B cell (primary cell): ENCODE measurements around the gene RNF40. TPM values are rescaled to one million over a fixed set of nuclear protein-coding genes. Genes with fewer than 3 reads are reported as not detected.

Experiments used
- ATAC-seq: fragments of 200-7000 bp; cut with Tn5 transposase; one replicate; pipeline ENCODE4 v1.10.0; 2021; ENCODE audit warnings: low read depth, mild to moderate bottlenecking, moderate number of reproducible peaks, moderate library complexity
- CTCF ChIA-PET: fragments of 350-600 bp; sonication (Branson Sonifier 250); formaldehyde crosslinking; loops from one replicate; lab custom pipeline; 2021; ENCODE audit warnings: antibody characterized with exemption, inconsistent platforms; lab: Charles Lee
- POLR2A ChIA-PET: fragments of 350-600 bp; sonication (Branson Sonifier 250); formaldehyde crosslinking; loops from one replicate; lab custom pipeline; 2021; ENCODE audit warnings: antibody characterized with exemption; lab: Charles Lee
- DNase-seq: peaks from one replicate; pipeline ENCODE4 v3.0.0; 2013
- H2AFZ ChIP-seq: 2 replicates; pipeline ENCODE4 v1.6.1; 2012; ENCODE audit warnings: mild to moderate bottlenecking, low read depth, low read length; ENCODE audit not compliant: insufficient read depth, poor library complexity, severe bottlenecking
- H3K27ac ChIP-seq, 2 donors: 1 replicate in 1 of 2; 2 replicates in 1 of 2; pipeline ENCODE4 v1.5.1; 2012 to 2013; ENCODE audit warnings: low read length in 2 of 2, mild to moderate bottlenecking in 2 of 2, moderate library complexity in 1 of 2
- H3K27me3 ChIP-seq, 4 experiments: fragments of 200-600 bp in 1 of 4; sonication (generic) in 1 of 4; replicated peaks in 1 of 4; 1 replicate in 2 of 4; 2 replicates in 2 of 4; pipeline versions ENCODE4 v1.6.1 to v1.7.0; 2013 to 2016; ENCODE audit warnings: low read length in 3 of 4, mild to moderate bottlenecking in 2 of 4, mixed read lengths in 1 of 4, moderate library complexity in 1 of 4; ENCODE audit not compliant: insufficient read depth in 4 of 4, control insufficient read depth in 3 of 4; ENCODE audit errors: control extremely low read depth in 1 of 4
- H3K36me3 ChIP-seq, 2 experiments: replicated peaks in 1 of 2; 1 replicate in 1 of 2; 2 replicates in 1 of 2; pipeline versions ENCODE4 v1.6.1 to v1.7.1; 2013; ENCODE audit warnings: low read length in 1 of 2; ENCODE audit not compliant: insufficient read depth in 2 of 2, control insufficient read depth in 1 of 2; ENCODE audit errors: control extremely low read depth in 1 of 2, extremely low read depth in 1 of 2
- H3K4me1 ChIP-seq, 2 donors: fragments of 200-600 bp in 1 of 2; sonication (generic) in 1 of 2; 1 replicate in 1 of 2; 2 replicates in 1 of 2; pipeline versions ENCODE4 v1.5.1 to v1.6.1; 2013 to 2017; ENCODE audit warnings: low read length in 2 of 2; ENCODE audit not compliant: control insufficient read depth in 2 of 2, insufficient read depth in 2 of 2
- H3K4me2 ChIP-seq: replicated peaks from 2 replicates; pipeline ENCODE3; 2012; ENCODE audit warnings: mild to moderate bottlenecking, low read depth, low read length; ENCODE audit not compliant: poor library complexity, severe bottlenecking
- H3K4me3 ChIP-seq, 5 experiments: fragments of 200-600 bp in 1 of 5; sonication (generic) in 1 of 5; 1 replicate in 3 of 5; 2 replicates in 2 of 5; pipeline versions ENCODE4 v1.5.1 to v1.7.0; 2011 to 2016; ENCODE audit warnings: low read length in 4 of 5, mild to moderate bottlenecking in 4 of 5, low read depth in 2 of 5, control low read depth in 1 of 5, moderate library complexity in 1 of 5; ENCODE audit not compliant: insufficient read depth in 1 of 5; ENCODE audit errors: control extremely low read depth in 1 of 5, extremely low read depth in 1 of 5
- H3K79me2 ChIP-seq: fragments of 200-600 bp; sonication (generic); one replicate; pipeline ENCODE4 v1.6.0; 2016; ENCODE audit warnings: low read length; ENCODE audit not compliant: control insufficient read depth, insufficient read depth
- H3K9ac ChIP-seq: fragments of 200-600 bp; sonication (generic); 2 replicates; pipeline ENCODE4 v1.6.1; 2017; ENCODE audit warnings: mild to moderate bottlenecking, low read length, moderate library complexity
- H3K9me3 ChIP-seq, 3 donors: one replicate each; pipeline versions ENCODE4 v1.6.1 to v1.7.1; 2013; ENCODE audit warnings: low read length in 2 of 3; ENCODE audit not compliant: control insufficient read depth in 2 of 3, insufficient read depth in 1 of 3; ENCODE audit errors: control extremely low read depth in 1 of 3
- H4K20me1 ChIP-seq: 2 replicates; pipeline ENCODE4 v1.6.0; 2012; ENCODE audit warnings: mild to moderate bottlenecking, low read length; ENCODE audit not compliant: insufficient read depth, control insufficient read depth, poor library complexity, severe bottlenecking
- H3K27ac Mint-ChIP-seq: one replicate; pipeline ENCODE4 v1.8.0; 2021; ENCODE audit warnings: mixed read lengths
- H3K27me3 Mint-ChIP-seq: one replicate; pipeline ENCODE4 v1.8.0; 2021; ENCODE audit warnings: mixed read lengths
- H3K4me1 Mint-ChIP-seq: one replicate; pipeline ENCODE4 v1.8.0; 2021; ENCODE audit warnings: mixed read lengths
- H3K4me3 Mint-ChIP-seq: one replicate; pipeline ENCODE4 v1.8.0; 2021; ENCODE audit warnings: mixed read lengths
- H3K9me3 Mint-ChIP-seq: one replicate; pipeline ENCODE4 v1.8.0; 2022; ENCODE audit warnings: mixed read lengths; ENCODE audit not compliant: insufficient read depth
- CTCF ChIP-seq: fragments of 200-600 bp; IDR thresholded peaks from one replicate; pipeline ENCODE4 v1.8.0; 2022; ENCODE audit warnings: antibody characterized with exemption, mild to moderate bottlenecking
- EZH2 ChIP-seq: IDR thresholded peaks from 2 replicates; pipeline ENCODE4 v1.6.1; 2012; ENCODE audit warnings: borderline replicate concordance, low read depth, mild to moderate bottlenecking, moderate library complexity, low read length; ENCODE audit not compliant: insufficient read depth, poor library complexity, severe bottlenecking
- WGBS: methylation state at CpG from one replicate; pipeline ENCODE4 v1.1.5; 2013; ENCODE audit warnings: missing lambda C conversion rate; ENCODE audit not compliant: insufficient coverage; 5-methylcytosine and 5-hydroxymethylcytosine counted together
- intact Hi-C: fragments of 100-400 bp; cut with micrococcal nuclease; formaldehyde crosslinking; loops from one replicate; pipeline ENCODE4 v1.10.0; 2022
- polyA plus RNA-seq: library from polyadenylated mRNA; depleted of rRNA; stranded (reverse); fragments of >200 nt; gene quantifications from 2 replicates; pipeline ENCODE4 v1.2.3, GENCODE V29; 2012
- total RNA-seq, 2 donors: library from RNA; stranded (reverse); fragments of 120-200 nt in 1 of 2; gene quantifications; 1 replicate in 1 of 2; 2 replicates in 1 of 2; pipeline versions ENCODE4 v1.2.3 to v1.2.4, GENCODE V29; 2013 to 2022

The RNF40 gene
- total and polyA plus RNA-seq, 2 donors (not counting 1 experiment from before 2014, with no cell fraction given): 41.8 to 121 TPM

- TF ChIP-seq CTCF (no peak), EZH2 (no peak)
- intact Hi-C loops: no loop called here
- Histone ChIP-seq H3K4me2 (no peak overlapping the region), H3K27ac (no peak overlapping the region), H3K9me3 (no peaks in the 10 kb centered on the region), H4K20me1 (peaks cover 65% of the 10 kb centered on the region), H3K27me3 (no peaks in the 10 kb centered on the region), H3K4me3 (no peak overlapping the region), H3K79me2 (peaks cover 30% of the 10 kb centered on the region), H3K9ac (no peak overlapping the region), H2AFZ (no peak overlapping the region), H3K4me1 (peaks cover 12 to 33% of the 10 kb centered on the region in 2 donors), H3K36me3 (peaks cover 0 to 78% of the 10 kb centered on the region in 2 experiments)
- Mint-ChIP-seq H3K9me3 (no peaks in the 10 kb centered on the region), H3K27ac (no peak overlapping the region), H3K4me1 (peaks cover 38% of the 10 kb centered on the region), H3K4me3 (no peak overlapping the region), H3K27me3 (no peaks in the 10 kb centered on the region)
- ChIA-PET POLR2A (no interaction called here), CTCF (interaction anchor here (0.6 kb wide), 1 partner anchor 68 kb away, joined by 3 read pairs; the partner anchor contains the start of gene SRCAP)
- ATAC-seq (no peak), DNase-seq (no peak)
- WGBS: 92% methylated on average over 4 of the region's 4 CpGs
Observed at GRCh38 chr16:30766933-30767284, 4.8 kb downstream of the RNF40 start.

GRCh38 chr16:30767767-30768465, 5.8 kb downstream of the RNF40 start:
- H3K9ac ChIP-seq: no peak overlapping the region
- H3K27ac Mint-ChIP-seq: peak overlapping the region; percentile 69
- 93% methylated on average over 10 of the region's 18 CpGs for WGBS
- H3K9me3 ChIP-seq: no peaks in the 10 kb centered on the region
- peak; percentile 69 for DNase-seq
- no peak overlapping the region for H3K27ac ChIP-seq
- ChIA-PET POLR2A (no interaction called here), CTCF (interaction anchor here (0.6 kb wide), 1 partner anchor 69 kb away, joined by 3 read pairs; the partner anchor contains the start of gene SRCAP)
- H3K36me3 ChIP-seq: peaks cover 0 to 87% of the 10 kb centered on the region in 2 experiments
- peak; percentile 76 for ATAC-seq
- H4K20me1 ChIP-seq: peaks cover 60% of the 10 kb centered on the region
- H3K4me2 ChIP-seq: peak overlapping the region; percentile 17
- peaks cover 30% of the 10 kb centered on the region for H3K4me1 Mint-ChIP-seq
- H3K79me2 ChIP-seq: peaks cover 20% of the 10 kb centered on the region
- H3K4me3 Mint-ChIP-seq: no peak overlapping the region
- TF ChIP-seq CTCF: no peak
- TF ChIP-seq EZH2: no peak
- no peaks in the 10 kb centered on the region for H3K27me3 ChIP-seq
- no peak overlapping the region for H3K4me3 ChIP-seq
- H3K9me3 Mint-ChIP-seq: no peaks in the 10 kb centered on the region
- intact Hi-C loops: no loop called here
- no peak overlapping the region for H2AFZ ChIP-seq
- H3K27me3 Mint-ChIP-seq: no peaks in the 10 kb centered on the region
- H3K4me1 ChIP-seq: peaks cover 8 to 28% of the 10 kb centered on the region in 2 donors
